Endothelial cell (in vitro differentiated cells): Measurements from ENCODE around the gene KIF24. TPM values are rescaled to one million over a fixed set of nuclear protein-coding genes. Genes with fewer than 3 reads are reported as not detected.
"Not testable (repeated sequence)": the region's sequence is repeated elsewhere in the genome, so short reads cannot be mapped to it uniquely, and the experiment has no call there.

Experiments used
- DNase-seq: peaks from one replicate; pipeline ENCODE4 v3.0.0; 2021; ENCODE audit warnings: low spot score
- H3K27ac Mint-ChIP-seq: one replicate; pipeline ENCODE4 v1.8.0; 2021; ENCODE audit warnings: mixed read lengths, inconsistent platforms; ENCODE audit not compliant: unreplicated experiment
- H3K27me3 Mint-ChIP-seq: one replicate; pipeline ENCODE4 v1.8.0; 2021; ENCODE audit warnings: mild to moderate bottlenecking, moderate library complexity, mixed read lengths, inconsistent platforms; ENCODE audit not compliant: unreplicated experiment
- H3K36me3 Mint-ChIP-seq: one replicate; pipeline ENCODE4 v1.8.0; 2021; ENCODE audit warnings: mild to moderate bottlenecking, low read depth, mixed read lengths, inconsistent platforms; ENCODE audit not compliant: unreplicated experiment
- H3K4me1 Mint-ChIP-seq: one replicate; pipeline ENCODE4 v1.8.0; 2021; ENCODE audit warnings: mild to moderate bottlenecking, mixed read lengths, inconsistent platforms; ENCODE audit not compliant: unreplicated experiment
- H3K4me3 Mint-ChIP-seq: one replicate; pipeline ENCODE4 v1.8.0; 2021; ENCODE audit warnings: mild to moderate bottlenecking, mixed read lengths, inconsistent platforms; ENCODE audit not compliant: unreplicated experiment
- H3K9me3 Mint-ChIP-seq: one replicate; pipeline ENCODE4 v1.8.0; 2021; ENCODE audit warnings: mixed read lengths, inconsistent platforms; ENCODE audit not compliant: unreplicated experiment
- CTCF ChIP-seq: fragments of 200-600 bp; sonication (generic); IDR thresholded peaks from one replicate; pipeline ENCODE4 v1.5.0; 2021; ENCODE audit warnings: antibody characterized with exemption; ENCODE audit not compliant: unreplicated experiment
- total RNA-seq: library from RNA; stranded (reverse); fragmentation: NEBNext Ultra II Directional; extraction: Animal tissue kit (Norgen Biotek cat#: 25700); gene quantifications from one replicate; pipeline ENCODE4 v1.2.1, GENCODE V29; 2021; ENCODE audit not compliant: unreplicated experiment

KIF24 gene
- total RNA-seq, 1 donor from 2014 or later, result 2.2 TPM

GRCh38 chr9:34362614-34363214 lies 33.6 kb upstream of the KIF24 start:
- H3K27ac Mint-ChIP-seq, result peak overlapping the region; percentile 100
- TF ChIP-seq CTCF, result no peak
- peaks cover 37% of the 10 kb centered on the region for H3K4me1 Mint-ChIP-seq
- peaks cover 7% of the 10 kb centered on the region for H3K9me3 Mint-ChIP-seq
- no peak for DNase-seq
- H3K27me3 Mint-ChIP-seq, result peaks cover 6% of the 10 kb centered on the region
- H3K4me3 Mint-ChIP-seq, result no peak overlapping the region
- H3K36me3 Mint-ChIP-seq, result peaks cover 19% of the 10 kb centered on the region

GRCh38 chr9:34352957-34353356 lies 23.9 kb upstream of the KIF24 start:
- H3K27ac Mint-ChIP-seq, H3K27me3 Mint-ChIP-seq, H3K4me1 Mint-ChIP-seq, H3K4me3 Mint-ChIP-seq, H3K9me3 Mint-ChIP-seq, DNase-seq: not testable (repeated sequence)
- peaks cover 19% of the 10 kb centered on the region for H3K36me3 Mint-ChIP-seq

GRCh38 chr9:34352122-34352652 lies 23.1 kb upstream of the KIF24 start:
- not testable (repeated sequence) for H3K27me3 Mint-ChIP-seq, H3K27ac Mint-ChIP-seq, H3K9me3 Mint-ChIP-seq, DNase-seq, H3K4me1 Mint-ChIP-seq, H3K4me3 Mint-ChIP-seq
- H3K36me3 Mint-ChIP-seq, result peaks cover 13% of the 10 kb centered on the region

- Mint-ChIP-seq H3K9me3 (no peaks in the 10 kb centered on the region), H3K36me3 (peaks cover 3% of the 10 kb centered on the region), H3K4me3 (peak overlapping the region; percentile 27), H3K27ac (peak overlapping the region; percentile 54), H3K27me3 (no peaks in the 10 kb centered on the region), H3K4me1 (peaks cover 4% of the 10 kb centered on the region)
- no peak for TF ChIP-seq CTCF
- DNase-seq, result no peak
These were observed 20.3 kb upstream of the KIF24 start for GRCh38 chr9:34349324-34349723.

GRCh38 chr9:34347800-34348158 lies 18.7 kb upstream of the KIF24 start:
- H3K4me1 Mint-ChIP-seq, result peaks cover 4% of the 10 kb centered on the region
- H3K9me3 Mint-ChIP-seq, result no peaks in the 10 kb centered on the region
- peaks cover 3% of the 10 kb centered on the region for H3K36me3 Mint-ChIP-seq
- no peak for DNase-seq
- TF ChIP-seq CTCF, result no peak
- no peaks in the 10 kb centered on the region for H3K27me3 Mint-ChIP-seq
- no peak overlapping the region for H3K27ac Mint-ChIP-seq
- H3K4me3 Mint-ChIP-seq, result no peak overlapping the region
